GM23338 (cell line): ENCODE measurements around the gene CPTP. TPM values are rescaled to one million over a fixed set of nuclear protein-coding genes. Genes with fewer than 3 reads are reported as not detected.
A peak's percentile ranks its signal among the peaks of the same experiment; 100 is the strongest.

Source experiments
- ATAC-seq: fragments of 200-7000 bp; cut with Tn5 transposase; 3 replicates; pipeline ENCODE4 v1.9.1; 2020
- DNase-seq: peaks from one replicate; pipeline ENCODE4 v3.0.0-alpha.2; 2015; ENCODE audit warnings: low spot score
- H2AFZ ChIP-seq: fragments of 200-600 bp; sonication (generic); 2 replicates; pipeline ENCODE4 v1.8.0; 2016; ENCODE audit warnings: antibody characterized with exemption, mild to moderate bottlenecking, moderate library complexity
- H3F3A ChIP-seq: fragments of 200-600 bp; sonication (generic); replicated peaks from 2 replicates; pipeline ENCODE4 v1.8.0; 2017; ENCODE audit warnings: antibody characterized with exemption, mixed run types, low read depth
- H3K27ac ChIP-seq: fragments of 200-600 bp; sonication (generic); 2 replicates; pipeline ENCODE4 v1.6.1; 2016; ENCODE audit warnings: low read depth
- H3K27me3 ChIP-seq: fragments of 200-600 bp; sonication (generic); 2 replicates; pipeline ENCODE4 v1.8.0; 2016; ENCODE audit warnings: mild to moderate bottlenecking, mixed run types, moderate library complexity; ENCODE audit not compliant: insufficient read depth
- H3K36me3 ChIP-seq: fragments of 200-600 bp; sonication (generic); 2 replicates; pipeline ENCODE4 v1.8.0; 2016; ENCODE audit warnings: mild to moderate bottlenecking; ENCODE audit not compliant: insufficient read depth
- H3K4me1 ChIP-seq: fragments of 200-600 bp; sonication (generic); 2 replicates; pipeline ENCODE4 v1.8.0; 2016; ENCODE audit warnings: mild to moderate bottlenecking, moderate library complexity; ENCODE audit not compliant: insufficient read depth
- H3K4me2 ChIP-seq: fragments of 200-600 bp; sonication (generic); 2 replicates; pipeline ENCODE4 v1.7.1; 2017; ENCODE audit warnings: mixed run types
- H3K4me3 ChIP-seq: fragments of 200-600 bp; sonication (generic); 2 replicates; pipeline ENCODE4 v1.6.1; 2016; ENCODE audit warnings: mixed run types
- H3K79me2 ChIP-seq: fragments of 200-600 bp; sonication (generic); replicated peaks from 2 replicates; pipeline ENCODE4 v1.8.0; 2017; ENCODE audit warnings: mild to moderate bottlenecking; ENCODE audit not compliant: insufficient read depth
- H3K9me2 ChIP-seq: fragments of 200-600 bp; sonication (generic); 2 replicates; pipeline ENCODE4 v1.8.0; 2017; ENCODE audit not compliant: insufficient read depth
- H4K20me1 ChIP-seq: fragments of 200-600 bp; sonication (generic); replicated peaks from 2 replicates; pipeline ENCODE4 v1.8.0; 2017; ENCODE audit warnings: mild to moderate bottlenecking; ENCODE audit not compliant: insufficient read depth
- H3K27ac Mint-ChIP-seq: 2 replicates; pipeline ENCODE4 v1.8.0; 2020; ENCODE audit warnings: inconsistent platforms, mild to moderate bottlenecking, moderate library complexity, mixed read lengths
- H3K27me3 Mint-ChIP-seq: 3 replicates; pipeline ENCODE4 v1.8.0; 2022; ENCODE audit warnings: low read depth, mild to moderate bottlenecking, moderate library complexity, mixed read lengths, inconsistent platforms; ENCODE audit not compliant: insufficient read depth, poor library complexity
- H3K36me3 Mint-ChIP-seq: 3 replicates; pipeline ENCODE4 v1.8.0; 2021; ENCODE audit warnings: low read depth, mild to moderate bottlenecking, inconsistent platforms, moderate library complexity, mixed read lengths
- H3K4me1 Mint-ChIP-seq: 3 replicates; pipeline ENCODE4 v1.8.0; 2020; ENCODE audit warnings: mild to moderate bottlenecking, inconsistent platforms, mixed read lengths
- H3K4me3 Mint-ChIP-seq: 3 replicates; pipeline ENCODE4 v1.8.0; 2021; ENCODE audit warnings: moderate library complexity, mild to moderate bottlenecking, inconsistent platforms, mixed read lengths
- H3K9me3 Mint-ChIP-seq: 3 replicates; pipeline ENCODE4 v1.8.0; 2020; ENCODE audit warnings: moderate library complexity, mild to moderate bottlenecking, inconsistent platforms, mixed read lengths
- CREB1 ChIP-seq: fragments of 250-450 bp; sonication (Bioruptor Pico); IDR thresholded peaks from 2 replicates; pipeline ENCODE4 v1.5.0; 2020; ENCODE audit warnings: low read depth, mild to moderate bottlenecking, moderate library complexity
- CTCF ChIP-seq, 2 experiments: fragments of 200-600 bp in 1 of 2; sonication (generic) in 1 of 2; conservative IDR thresholded peaks; 2 replicates each; pipeline versions ENCODE4 v1.5.1 to v1.6.1; 2016 to 2017; ENCODE audit warnings: antibody characterized with exemption in 2 of 2, low read depth in 2 of 2, mild to moderate bottlenecking in 2 of 2, moderate library complexity in 1 of 2
- ETS1 ChIP-seq: IDR thresholded peaks from 2 replicates; pipeline ENCODE4 v1.6.1; 2016; ENCODE audit warnings: antibody characterized with exemption
- NANOG ChIP-seq: IDR thresholded peaks from 2 replicates; pipeline ENCODE4 v1.6.1; 2016; ENCODE audit warnings: antibody characterized with exemption, borderline replicate concordance
- STAT1 ChIP-seq: IDR thresholded peaks from one replicate; pipeline ENCODE4 v1.6.1; 2016; ENCODE audit warnings: antibody characterized with exemption; ENCODE audit not compliant: unreplicated experiment
- ZNF114 ChIP-seq: fragments of 250-450 bp; sonication (Bioruptor Pico); IDR thresholded peaks from 2 replicates; pipeline ENCODE4 v1.5.0; 2020; ENCODE audit warnings: mild to moderate bottlenecking, moderate library complexity
- polyA plus RNA-seq: library from polyadenylated mRNA; unstranded; fragments of >200 nt; fragmentation: Nextera tagmentation; extraction: Ambion mirVana; gene quantifications from 2 replicates; pipeline ENCODE4 v1.2.1, GENCODE V29; 2016
- total RNA-seq: library from RNA; depleted of rRNA; stranded (reverse); fragments of >200 nt; shearing (Covaris generic); gene quantifications from 2 replicates; pipeline ENCODE4 v1.2.3, GENCODE V29; 2014

The CPTP gene
- total and polyA plus RNA-seq, 2 experiments from 2014 or later, result 8.1 to 13.5 TPM

GRCh38 chr1:1290238-1290731, 34.3 kb upstream of the CPTP start:
- Histone ChIP-seq H3K27ac (no peak overlapping the region), H2AFZ (no peak overlapping the region), H4K20me1 (no peaks in the 10 kb centered on the region), H3K79me2 (no peaks in the 10 kb centered on the region), H3K4me2 (no peak overlapping the region), H3F3A (0 out of 2 replicates have a peak, but pooled peaks cover 9% of the 10 kb centered on the region), H3K4me1 (no peaks in the 10 kb centered on the region), H3K9me2 (no peaks in the 10 kb centered on the region), H3K27me3 (no peaks in the 10 kb centered on the region), H3K36me3 (no peaks in the 10 kb centered on the region), H3K4me3 (no peak overlapping the region)
- Mint-ChIP-seq H3K4me1 (peaks cover 4% of the 10 kb centered on the region; the same call in 1 of the 3 replicates), H3K36me3 (no peaks in the 10 kb centered on the region), H3K27me3 (peaks cover 13% of the 10 kb centered on the region), H3K27ac (no peak overlapping the region), H3K4me3 (no peak overlapping the region), H3K9me3 (peaks cover 3% of the 10 kb centered on the region; the same call in 2 of the 3 replicates)
- DNase-seq (peak; percentile 73), ATAC-seq (peak; percentile 19)
- TF ChIP-seq CTCF (conservative IDR thresholded peaks at IDR 0.05; ENCODE audit: low read depth in 2 of 2) (peak; percentile 52 to 70), CREB1 (CRISPR knock-in tag) (no peak)

GRCh38 chr1:1291023-1291528, 33.5 kb upstream of the CPTP start:
- no peaks in the 10 kb centered on the region for H3K36me3 ChIP-seq
- H4K20me1 ChIP-seq, result no peaks in the 10 kb centered on the region
- H3K27ac ChIP-seq, result no peak overlapping the region
- H2AFZ ChIP-seq, result no peak overlapping the region
- Mint-ChIP-seq H3K27ac (no peak overlapping the region), H3K36me3 (no peaks in the 10 kb centered on the region), H3K9me3 (peaks cover 3% of the 10 kb centered on the region; the same call in 2 of the 3 replicates), H3K27me3 (peaks cover 13% of the 10 kb centered on the region), H3K4me3 (no peak overlapping the region), H3K4me1 (peaks cover 4% of the 10 kb centered on the region; the same call in 1 of the 3 replicates)
- H3F3A ChIP-seq, result 0 out of 2 replicates have a peak, but pooled peaks cover 9% of the 10 kb centered on the region
- H3K4me2 ChIP-seq, result no peak overlapping the region
- H3K79me2 ChIP-seq, result no peaks in the 10 kb centered on the region
- ATAC-seq (no peak), DNase-seq (no peak)
- no peaks in the 10 kb centered on the region for H3K27me3 ChIP-seq
- H3K9me2 ChIP-seq, result no peaks in the 10 kb centered on the region
- TF ChIP-seq ZNF114 (CRISPR knock-in tag), result no peak
- no peak for TF ChIP-seq STAT1
- TF ChIP-seq NANOG, result no peak
- TF ChIP-seq ETS1, result no peak
- H3K4me1 ChIP-seq, result no peaks in the 10 kb centered on the region
- H3K4me3 ChIP-seq, result no peak overlapping the region
